Measurements from ENCODE around the gene ITGAV.

ITGAV gene

DNA sequence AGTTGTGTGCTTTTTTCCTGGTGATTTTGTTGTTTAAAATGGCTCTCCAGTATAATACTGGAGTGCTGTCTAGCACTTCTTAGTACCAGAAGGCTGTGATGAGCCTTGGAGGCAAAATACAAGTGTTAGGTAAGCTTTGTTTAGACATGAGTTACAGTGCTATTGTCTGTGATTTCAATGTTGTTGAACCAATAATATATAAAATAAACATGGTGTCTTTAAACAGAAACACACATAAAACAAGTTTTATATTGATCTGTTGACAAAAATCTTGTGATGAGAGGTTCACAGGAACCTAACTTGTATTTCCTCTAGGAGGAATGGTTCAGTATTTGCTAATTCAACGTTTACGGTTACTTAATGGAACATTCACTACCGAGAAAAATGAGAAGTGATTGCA lies 99.0 kb downstream of the ITGAV start:
- DNase-seq, result no peak

- DNase-seq, result no peak
Measured at GRCh38 chr2:186690786-186691185, 100.9 kb downstream of the ITGAV start.

DNA sequence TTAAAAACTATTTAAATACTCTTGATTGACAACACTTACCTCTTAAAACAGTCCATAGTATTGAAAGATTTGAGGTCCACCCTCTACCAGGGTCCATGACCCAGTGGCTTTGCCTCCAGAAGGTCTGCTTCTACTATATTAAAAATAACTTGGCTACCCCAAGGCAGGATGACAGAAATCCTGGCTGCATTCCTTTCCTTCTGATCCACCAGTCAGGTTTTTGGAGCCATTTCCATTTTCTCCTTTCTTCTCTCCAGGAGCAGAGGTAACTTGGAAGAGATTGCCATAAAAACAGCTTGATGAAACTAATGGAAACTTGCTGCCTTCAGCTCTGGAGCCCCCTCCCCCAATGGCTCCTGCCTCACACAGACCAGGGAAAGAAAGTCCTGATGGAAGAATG lies 101.4 kb downstream of the ITGAV start:
- DNase-seq, result no peak

GRCh38 chr2:186691900-186692299 lies 102.0 kb downstream of the ITGAV start:
- DNase-seq, result no peak

GRCh38 chr2:186693446-186693832 lies 103.6 kb downstream of the ITGAV start:
- DNase-seq, result no peak

DNA sequence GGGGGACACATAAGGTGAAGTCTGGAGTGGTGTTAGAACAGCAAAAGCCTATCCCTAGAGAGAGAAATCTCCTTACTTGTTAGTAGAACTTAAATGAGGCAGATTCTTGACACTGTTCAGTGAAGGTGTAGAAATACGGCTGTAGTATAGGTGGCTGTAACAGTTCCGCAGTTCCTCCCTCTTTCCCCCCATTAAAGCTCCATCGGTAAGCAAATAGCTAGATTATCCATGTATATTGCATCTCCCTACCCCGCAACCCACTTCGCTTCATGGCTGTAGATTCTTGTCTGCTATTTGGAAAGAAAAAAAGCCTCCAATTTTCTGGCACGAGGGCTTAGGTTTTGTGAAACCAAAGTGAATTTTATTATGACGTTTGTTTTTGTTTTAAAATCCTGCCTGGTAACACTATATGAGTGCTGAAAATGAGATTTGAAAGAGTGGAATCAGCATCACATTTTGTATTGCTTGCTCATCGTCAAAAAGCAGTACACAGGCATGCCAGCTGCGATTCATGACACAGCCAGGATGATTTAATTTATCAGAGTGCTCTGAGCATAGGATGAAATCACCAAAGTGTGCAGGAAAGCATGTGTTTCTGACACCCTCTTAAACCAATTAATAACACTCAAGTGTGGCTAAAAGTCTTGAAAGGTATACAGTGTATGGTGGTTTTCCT lies 105.4 kb downstream of the ITGAV start:
- no peak for DNase-seq

DNA sequence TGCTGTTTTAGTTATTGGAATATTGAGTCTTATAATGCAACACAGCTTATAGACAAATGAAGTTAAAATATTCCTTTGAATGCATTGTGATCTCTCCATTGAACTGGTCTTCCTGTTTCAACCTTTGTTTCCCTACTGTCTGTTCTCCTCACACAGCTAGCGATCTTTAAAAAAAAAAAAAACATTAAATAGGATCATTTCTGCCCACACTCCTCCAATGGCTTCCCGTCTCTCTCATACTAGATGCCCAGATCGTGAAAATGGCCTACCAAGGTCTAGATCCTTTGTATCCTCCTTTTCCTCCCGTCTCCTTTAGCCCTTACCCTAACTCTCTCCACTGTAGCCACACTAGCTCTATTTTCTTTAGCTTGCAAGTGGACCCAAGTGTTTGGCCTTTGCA lies 106.4 kb downstream of the ITGAV start:
- no peak for DNase-seq

- DNase-seq, result no peak
Measured at GRCh38 chr2:186696804-186697203, 106.9 kb downstream of the ITGAV start.

DNA sequence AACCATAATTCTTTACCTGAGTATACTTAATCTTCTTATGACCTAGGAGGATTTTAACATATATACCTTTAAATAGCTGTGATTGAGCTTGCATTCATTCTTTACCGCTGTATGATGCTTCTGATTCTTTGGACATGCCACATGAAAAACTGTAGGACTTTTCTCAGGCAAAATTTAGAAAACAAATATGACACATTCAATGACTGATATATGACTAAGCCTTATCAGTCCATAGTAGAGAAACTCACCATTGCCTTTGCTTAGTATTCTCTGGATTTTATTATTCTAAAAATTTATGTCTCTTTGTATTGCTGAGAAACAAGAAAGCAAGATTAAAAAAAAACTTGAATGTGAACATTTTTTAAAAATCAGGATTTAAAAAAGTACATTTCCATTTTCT lies 107.7 kb downstream of the ITGAV start:
- no peak for DNase-seq

DNA sequence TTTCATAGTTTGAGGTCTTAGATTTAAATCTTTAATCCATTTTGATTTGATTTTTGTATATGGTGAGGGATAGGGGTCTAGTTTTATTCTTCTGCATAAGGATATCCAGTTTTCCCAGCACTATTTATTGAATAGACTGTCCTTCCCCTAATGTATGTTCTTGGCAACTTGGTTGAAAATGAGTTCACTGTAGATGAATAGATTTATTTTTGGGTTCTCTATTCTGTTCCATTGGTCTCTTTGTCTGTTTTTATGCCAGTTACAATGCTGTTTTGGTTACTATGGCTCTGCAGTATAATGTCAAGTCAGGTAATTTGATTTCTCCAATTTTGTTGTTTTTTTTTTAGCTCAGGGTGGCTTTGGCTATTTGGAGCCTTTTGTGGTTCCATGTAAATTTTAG lies 109.9 kb downstream of the ITGAV start:
- DNase-seq, result no peak

DNA sequence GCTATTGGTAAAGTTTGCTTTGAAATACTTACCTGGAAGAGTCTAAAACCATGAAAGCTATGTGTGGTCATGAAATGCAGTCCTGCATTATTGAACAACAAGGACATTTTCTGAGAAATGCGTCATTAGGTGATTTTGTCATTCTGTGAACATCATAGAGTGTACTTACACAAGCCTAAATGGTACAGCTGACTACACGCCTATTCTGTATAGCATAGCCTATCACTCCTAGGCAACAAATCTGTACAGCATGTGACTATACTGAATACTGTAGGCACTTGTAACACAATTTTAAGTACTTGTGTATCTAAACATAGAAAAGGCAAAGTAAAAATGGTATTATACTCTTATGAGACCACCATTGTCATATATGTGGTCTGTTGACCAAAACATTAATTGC lies 112.2 kb downstream of the ITGAV start:
- no peak for DNase-seq

DNA sequence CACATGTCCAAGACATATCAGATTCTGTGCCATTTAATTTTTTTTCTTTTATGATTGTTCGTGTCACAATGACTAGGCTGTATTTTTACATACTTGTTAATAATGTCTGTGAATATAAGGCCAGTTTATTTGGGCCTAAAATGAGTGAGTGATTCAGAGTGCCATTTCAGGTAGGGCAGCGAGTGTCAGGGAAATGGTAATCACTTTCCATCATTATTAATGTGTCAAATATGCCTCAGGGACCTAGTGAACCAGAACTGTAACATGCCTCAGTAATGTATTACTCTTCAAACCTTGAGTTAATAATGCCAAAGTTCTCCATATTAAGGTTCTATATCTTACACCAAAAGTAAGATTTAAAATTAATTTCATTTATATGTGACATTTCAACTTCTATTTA lies 112.6 kb downstream of the ITGAV start:
- DNase-seq, result no peak

- no peak for DNase-seq
Measured at GRCh38 chr2:186704897-186705296, 115.0 kb downstream of the ITGAV start.

- no peak for DNase-seq
Measured at GRCh38 chr2:186709529-186710450, 119.9 kb downstream of the ITGAV start.

- DNase-seq, result no peak
Measured at GRCh38 chr2:186713691-186714090, 123.8 kb downstream of the ITGAV start.

GRCh38 chr2:186714611-186715010 lies 124.8 kb downstream of the ITGAV start:
- no peak for DNase-seq

DNA sequence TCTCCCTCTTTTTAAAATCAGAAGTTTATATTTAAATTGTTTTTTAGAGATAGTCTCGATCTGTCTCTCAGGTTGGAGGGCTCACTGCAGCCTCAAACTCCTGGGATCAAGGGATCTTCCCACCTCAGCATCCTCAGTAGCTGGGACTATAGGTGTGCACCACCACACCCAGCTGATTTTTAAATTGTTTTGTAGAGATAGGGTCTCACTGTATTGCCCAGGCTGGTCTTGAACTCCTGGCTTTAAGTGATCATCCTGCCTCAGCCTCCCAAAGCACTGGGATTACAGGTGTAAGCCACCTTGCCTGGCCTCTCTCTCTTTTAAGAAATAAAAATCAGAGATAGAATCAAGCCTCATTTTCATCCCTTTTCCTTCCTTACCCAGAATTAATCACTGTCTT lies 126.1 kb downstream of the ITGAV start:
- no peak for DNase-seq

GRCh38 chr2:186716899-186717298 lies 127.0 kb downstream of the ITGAV start:
- no peak for DNase-seq

DNA sequence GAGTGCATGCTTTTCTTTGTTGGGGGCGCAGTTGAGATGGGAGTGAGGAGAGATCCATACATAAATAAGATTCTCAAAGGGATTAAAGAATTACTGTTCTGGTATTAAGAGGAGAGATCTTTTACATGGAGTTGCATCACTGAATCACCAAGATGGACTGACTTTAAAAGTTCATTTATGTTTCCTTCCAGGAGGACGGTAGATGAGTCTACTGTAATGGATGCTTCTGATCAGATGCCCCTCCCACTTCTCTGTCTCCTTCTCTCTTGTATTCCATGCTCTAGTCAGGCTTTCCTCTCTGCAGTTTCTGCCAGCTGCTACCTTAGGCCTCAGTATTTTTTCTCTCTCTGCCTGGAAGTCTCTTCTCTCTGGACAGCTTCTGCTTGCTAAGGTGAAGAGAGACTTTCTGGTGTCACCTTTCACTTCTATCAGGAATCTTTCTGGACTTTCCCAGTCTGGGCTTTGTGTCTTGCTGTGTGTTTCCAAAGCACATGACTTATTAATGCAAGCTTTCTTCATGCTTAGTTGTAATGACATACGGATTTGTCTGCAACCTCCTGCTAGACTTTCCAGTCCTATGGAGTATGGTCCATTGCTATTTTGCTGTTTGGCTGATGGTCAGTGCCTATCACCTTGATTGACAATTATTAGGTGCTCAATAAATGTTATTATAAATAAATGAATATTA lies 127.6 kb downstream of the ITGAV start:
- DNase-seq, result no peak

GRCh38 chr2:186718122-186718521 lies 128.3 kb downstream of the ITGAV start:
- DNase-seq, result no peak

DNA sequence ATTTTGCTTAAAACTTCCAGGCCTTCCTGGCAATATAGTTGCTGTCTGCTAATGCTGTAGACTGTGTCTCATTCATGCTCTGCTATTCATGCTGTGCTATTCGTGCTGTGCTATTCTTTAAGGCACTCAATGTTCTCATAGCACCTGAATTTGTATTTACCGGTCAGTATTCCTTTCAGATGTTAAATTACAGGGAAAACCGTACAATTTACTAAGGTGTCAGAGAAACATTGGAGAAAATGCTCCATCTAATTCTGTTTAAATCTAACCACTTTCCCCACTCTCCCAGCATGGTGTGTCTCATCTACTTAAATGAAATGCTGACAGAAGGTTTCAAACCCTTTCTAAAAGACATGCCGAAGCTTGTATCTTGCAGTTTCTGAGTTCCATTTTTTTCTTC lies 129.0 kb downstream of the ITGAV start:
- no peak for DNase-seq

- DNase-seq, result no peak
Measured at GRCh38 chr2:186721956-186722355, 132.1 kb downstream of the ITGAV start.

- no peak for DNase-seq
Measured at GRCh38 chr2:186724736-186725135, 134.9 kb downstream of the ITGAV start.

- DNase-seq, result no peak
Measured at GRCh38 chr2:186725783-186726182, 135.9 kb downstream of the ITGAV start.
